Glomerular visceral epithelial cell (primary cell): Measurements from ENCODE around the gene ENDOG.
A peak's percentile ranks its signal among the peaks of the same experiment; 100 is the strongest.
"Not testable (repeated sequence)": the region's sequence is repeated elsewhere in the genome, so short reads cannot be mapped to it uniquely, and the experiment has no call there.

Experiments
- DNase-seq: peaks from one replicate; pipeline ENCODE4 v3.0.0-alpha.2; 2016; ENCODE audit errors: extremely low spot score

The ENDOG gene

DNA sequence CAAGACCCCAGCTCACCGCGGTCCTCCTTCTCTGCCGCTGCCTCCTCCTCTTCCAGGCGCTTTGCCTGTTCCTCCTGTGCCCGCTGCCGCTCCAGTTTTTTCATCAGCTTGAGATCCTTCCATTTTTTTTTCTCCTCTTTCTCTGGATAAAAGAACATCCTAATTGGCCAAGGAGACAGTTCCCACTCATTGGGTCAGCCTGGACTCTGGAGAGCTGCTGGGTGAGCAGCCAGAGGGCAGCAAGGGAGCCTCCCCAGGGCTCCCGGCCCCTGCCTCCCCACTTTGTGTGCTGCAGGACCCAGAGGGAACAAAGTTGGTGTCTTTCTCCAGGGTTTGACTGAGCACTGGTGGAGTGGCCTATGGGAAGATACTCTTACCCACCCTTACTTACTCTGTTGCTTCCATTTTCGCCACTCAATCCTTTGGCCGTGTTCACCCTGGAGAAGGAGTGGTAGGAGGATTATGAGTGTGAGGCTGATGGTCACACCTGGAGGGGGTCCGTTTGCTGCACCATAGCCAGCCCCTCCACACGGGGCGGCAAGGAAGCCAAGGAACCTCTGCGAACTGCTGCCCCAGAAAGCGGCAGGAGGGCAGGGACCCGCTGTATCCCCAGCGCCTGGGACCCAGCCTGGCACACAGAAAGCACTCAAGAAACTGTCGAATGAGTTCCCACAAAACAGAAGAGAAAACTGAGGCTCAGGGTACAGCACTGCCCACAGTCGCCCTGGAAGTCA is 10.6 kb downstream of the ENDOG start:
- DNase-seq = no peak

- DNase-seq = peak; percentile 92
These were observed 11.4 kb downstream of the ENDOG start, which contains the start of gene SPOUT1 for GRCh38 chr9:128829477-128830251. Gene SPOUT1, minus strand, starts transcription at chr9:128829794. Its CDS starts 14 bp downstream, at chr9:128829780.

- DNase-seq = no peak
These were observed 15.4 kb downstream of the ENDOG start for GRCh38 chr9:128833696-128834095.

- no peak for DNase-seq
These were observed 17.2 kb downstream of the ENDOG start for GRCh38 chr9:128835246-128836210.

GRCh38 chr9:128836509-128837145 is 18.3 kb downstream of the ENDOG start:
- no peak for DNase-seq

- DNase-seq = no peak
These were observed 20.0 kb downstream of the ENDOG start for GRCh38 chr9:128838338-128838737.

- no peak for DNase-seq
These were observed 22.2 kb downstream of the ENDOG start for GRCh38 chr9:128840524-128840923.

DNA sequence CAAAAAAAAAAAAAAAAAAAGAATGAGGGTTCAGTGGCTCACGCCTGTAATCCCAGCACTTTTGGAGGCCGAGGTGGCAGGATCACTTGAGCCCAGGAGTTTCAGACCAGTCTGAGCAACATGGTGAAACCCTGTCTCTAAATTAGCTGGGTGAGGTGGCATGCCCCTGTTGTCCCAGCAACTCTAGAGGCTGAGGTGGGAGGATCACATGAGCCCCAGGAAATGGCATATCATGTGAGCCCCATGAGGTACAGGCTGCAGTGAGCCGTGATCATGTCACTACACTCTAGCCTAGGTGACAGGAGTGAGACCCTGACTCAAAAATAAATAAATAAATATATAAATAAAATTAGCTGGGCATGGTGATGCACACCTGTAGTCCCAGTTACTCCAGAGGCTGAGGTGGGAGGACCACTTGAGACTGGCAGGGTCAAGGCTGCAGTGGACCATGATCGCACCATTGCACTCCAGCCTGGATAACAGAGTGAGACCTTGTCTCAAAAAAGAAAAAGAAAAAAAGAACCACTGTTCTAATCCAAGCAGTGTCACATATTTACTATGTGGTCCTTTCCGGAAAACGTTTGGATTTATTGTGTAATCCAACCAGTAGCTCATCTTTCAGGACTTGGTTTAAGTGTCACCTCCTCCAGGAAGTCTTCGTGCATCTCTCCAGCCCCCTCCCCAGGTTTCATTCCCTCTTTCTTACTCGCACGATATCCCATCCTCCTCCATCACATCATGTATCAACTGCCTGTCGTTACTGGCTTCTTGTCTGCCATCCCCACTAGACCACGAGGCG is 23.6 kb downstream of the ENDOG start:
- DNase-seq = no peak

- DNase-seq = not testable (repeated sequence)
These were observed 24.9 kb downstream of the ENDOG start for GRCh38 chr9:128843171-128843570.

GRCh38 chr9:128845186-128845931 is 27.1 kb downstream of the ENDOG start:
- DNase-seq = no peak

DNA sequence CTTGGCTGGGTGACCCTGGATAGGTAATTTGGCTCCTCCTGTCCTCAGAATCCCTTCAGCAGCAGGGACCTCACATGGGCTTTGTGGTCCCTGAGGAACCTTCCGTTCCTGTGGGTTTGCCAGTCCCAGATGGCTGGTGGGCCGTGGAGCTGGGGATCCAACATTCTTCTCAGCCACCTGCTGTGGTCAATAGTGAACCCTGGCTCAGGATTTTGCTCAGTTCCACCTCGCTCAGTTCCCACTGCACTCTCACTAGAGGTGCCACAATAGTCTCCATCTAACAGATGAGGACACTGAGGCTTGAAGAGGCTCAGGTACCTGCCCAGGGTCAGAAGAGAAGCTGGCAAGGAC is 28.4 kb downstream of the ENDOG start:
- no peak for DNase-seq

GRCh38 chr9:128847803-128848202 is 29.5 kb downstream of the ENDOG start:
- DNase-seq = no peak

DNA sequence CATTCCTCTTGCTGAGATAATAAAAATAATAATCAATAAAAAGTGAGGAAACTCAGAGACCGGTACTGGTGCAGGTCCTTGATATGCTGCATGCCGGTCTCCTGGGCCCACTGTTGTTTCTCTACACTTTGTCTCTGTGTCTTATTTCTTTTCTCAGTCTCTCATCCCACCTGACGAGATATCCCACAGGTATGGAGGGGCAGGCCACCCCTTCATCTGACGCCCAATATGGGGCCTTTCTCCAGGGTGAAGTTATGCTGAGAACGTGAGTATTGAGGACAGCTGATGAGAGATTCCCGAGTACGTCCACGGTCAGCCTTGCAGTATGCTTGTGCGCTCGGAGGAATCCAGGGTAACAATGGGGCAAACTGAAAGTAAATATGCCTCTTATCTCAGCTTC is 32.7 kb downstream of the ENDOG start:
- DNase-seq = not testable (repeated sequence)

- DNase-seq = peak; percentile 36
These were observed 33.7 kb downstream of the ENDOG start for GRCh38 chr9:128851779-128852600.

DNA sequence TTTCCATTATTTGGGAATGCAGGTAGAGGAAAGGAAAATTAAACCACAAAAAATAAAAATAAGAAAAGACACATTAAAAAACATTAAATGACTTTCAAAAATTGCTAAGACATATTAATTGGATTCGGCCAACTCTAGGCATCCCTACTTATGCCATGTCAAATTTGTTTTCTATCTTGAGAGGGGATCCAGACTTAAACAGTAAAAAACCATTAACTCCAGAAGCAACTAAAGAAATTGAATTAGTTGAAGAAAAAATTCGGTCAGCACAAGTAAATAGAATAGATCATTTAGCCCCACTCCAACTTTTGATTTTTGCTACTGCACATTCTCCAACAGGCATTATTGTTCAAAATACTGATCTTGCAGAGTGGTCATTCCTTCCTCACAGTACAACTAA is 34.3 kb downstream of the ENDOG start:
- not testable (repeated sequence) for DNase-seq

DNA sequence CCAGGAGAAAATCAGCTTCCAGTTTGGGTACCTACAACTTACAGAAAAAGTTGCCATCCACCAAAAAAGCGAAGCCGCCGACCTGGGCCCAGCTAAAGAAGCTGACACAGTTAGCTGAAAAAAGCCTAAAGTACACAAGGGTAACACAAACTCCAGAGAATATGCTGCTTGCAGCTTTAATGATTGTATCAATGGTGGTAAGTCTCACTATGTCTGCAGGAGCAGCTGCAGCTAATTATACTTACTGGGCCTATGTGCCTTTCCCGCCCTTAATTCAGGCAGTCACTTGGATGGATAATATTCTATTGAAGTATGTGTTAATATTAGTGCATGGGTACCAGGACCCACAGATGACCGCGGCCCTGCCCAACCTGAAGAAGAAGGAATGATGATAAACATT is 36.2 kb downstream of the ENDOG start:
- DNase-seq = not testable (repeated sequence)

- DNase-seq = not testable (repeated sequence)
These were observed 40.2 kb downstream of the ENDOG start for GRCh38 chr9:128858476-128858875.

DNA sequence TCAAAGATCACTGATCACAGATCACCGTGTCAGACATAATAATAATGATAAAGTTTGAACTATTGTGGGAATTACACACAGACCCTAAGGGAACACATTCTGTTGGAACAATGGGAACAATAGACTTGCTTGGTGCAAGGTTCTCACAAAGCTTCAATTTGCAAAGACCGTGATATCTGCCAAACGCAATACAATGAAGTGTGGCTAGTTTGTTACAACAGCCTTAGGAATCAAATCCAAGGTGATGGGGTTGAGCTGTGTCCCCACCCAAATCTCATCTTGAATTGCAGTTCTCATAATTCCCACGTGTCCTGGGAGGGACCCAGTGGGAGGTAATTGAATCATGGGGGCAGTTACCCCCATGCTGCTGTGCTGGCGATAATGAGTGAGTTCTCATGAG is 42.6 kb downstream of the ENDOG start:
- DNase-seq = no peak

GRCh38 chr9:128861501-128861900 is 43.2 kb downstream of the ENDOG start:
- no peak for DNase-seq
